Left ventricle myocardium inferior (tissue), 1 donor: ENCODE results near the gene AMBRA1. TPM values are rescaled to one million over a fixed set of nuclear protein-coding genes. Genes with fewer than 3 reads are reported as not detected.
"Not testable (repeated sequence)": the region's sequence is repeated elsewhere in the genome, so short reads cannot be mapped to it uniquely, and the experiment has no call there.

Source experiments
- DNase-seq: peaks from one replicate; pipeline ENCODE4 v3.0.0-alpha.2; 2020
- H3K27ac ChIP-seq: fragments of 200-600 bp; replicated peaks from 2 replicates; pipeline ENCODE4 v1.8.0; 2021
- H3K27me3 ChIP-seq: fragments of 200-600 bp; 2 replicates; pipeline ENCODE4 v1.8.0; 2021; ENCODE audit warnings: low read depth
- H3K36me3 ChIP-seq: fragments of 200-600 bp; 2 replicates; pipeline ENCODE4 v1.8.0; 2021
- H3K4me1 ChIP-seq: fragments of 200-600 bp; 2 replicates; pipeline ENCODE4 v1.8.0; 2021
- H3K4me3 ChIP-seq: fragments of 200-600 bp; 2 replicates; pipeline ENCODE4 v1.8.0; 2021; ENCODE audit warnings: mild to moderate bottlenecking, moderate library complexity
- H3K9me3 ChIP-seq: fragments of 200-600 bp; replicated peaks from 2 replicates; pipeline ENCODE4 v1.8.0; 2021
- intact Hi-C: fragments of 100-400 bp; cut with micrococcal nuclease; formaldehyde crosslinking; loops from one replicate; pipeline ENCODE4 v1.11.0; 2022
- total RNA-seq: library from RNA; stranded (reverse); fragmentation: NEBNext Ultra II Directional; extraction: Animal tissue kit (Norgen Biotek cat#: 25700); gene quantifications from one replicate; pipeline ENCODE4 v1.2.1, GENCODE V29; 2021
- TF ChIP-seq, protein P1 (sequence below): fragments of 200-600 bp; IDR thresholded peaks from 2 replicates; pipeline ENCODE4 v1.8.0; 2021; ENCODE audit warnings: antibody characterized with exemption, mild to moderate bottlenecking, borderline replicate concordance
- donor health status: DM: no; HTN: yes; CAD: no; lungs with severe emphysema.

AMBRA1 gene
- total RNA-seq, 1 donor from 2014 or later = 14.2 TPM

GRCh38 chr11:46594785-46595184 lies 962 bp upstream of the AMBRA1 start:
- H3K4me1 ChIP-seq = peaks cover 48% of the 10 kb centered on the region
- peak overlapping the region; percentile 94 for H3K4me3 ChIP-seq
- DNase-seq = no peak
- no peaks in the 10 kb centered on the region for H3K36me3 ChIP-seq
- intact Hi-C loops = no loop called here
- TF ChIP-seq, protein P1, sequence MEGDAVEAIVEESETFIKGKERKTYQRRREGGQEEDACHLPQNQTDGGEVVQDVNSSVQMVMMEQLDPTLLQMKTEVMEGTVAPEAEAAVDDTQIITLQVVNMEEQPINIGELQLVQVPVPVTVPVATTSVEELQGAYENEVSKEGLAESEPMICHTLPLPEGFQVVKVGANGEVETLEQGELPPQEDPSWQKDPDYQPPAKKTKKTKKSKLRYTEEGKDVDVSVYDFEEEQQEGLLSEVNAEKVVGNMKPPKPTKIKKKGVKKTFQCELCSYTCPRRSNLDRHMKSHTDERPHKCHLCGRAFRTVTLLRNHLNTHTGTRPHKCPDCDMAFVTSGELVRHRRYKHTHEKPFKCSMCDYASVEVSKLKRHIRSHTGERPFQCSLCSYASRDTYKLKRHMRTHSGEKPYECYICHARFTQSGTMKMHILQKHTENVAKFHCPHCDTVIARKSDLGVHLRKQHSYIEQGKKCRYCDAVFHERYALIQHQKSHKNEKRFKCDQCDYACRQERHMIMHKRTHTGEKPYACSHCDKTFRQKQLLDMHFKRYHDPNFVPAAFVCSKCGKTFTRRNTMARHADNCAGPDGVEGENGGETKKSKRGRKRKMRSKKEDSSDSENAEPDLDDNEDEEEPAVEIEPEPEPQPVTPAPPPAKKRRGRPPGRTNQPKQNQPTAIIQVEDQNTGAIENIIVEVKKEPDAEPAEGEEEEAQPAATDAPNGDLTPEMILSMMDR = no peak
- peak overlapping the region; percentile 87 for H3K27ac ChIP-seq
- H3K9me3 ChIP-seq = no peaks in the 10 kb centered on the region
- H3K27me3 ChIP-seq = no peaks in the 10 kb centered on the region

GRCh38 chr11:46594374-46594700 lies 514 bp upstream of the AMBRA1 start:
- Histone ChIP-seq H3K4me3 (peak overlapping the region; percentile 94), H3K9me3 (no peaks in the 10 kb centered on the region), H3K36me3 (no peaks in the 10 kb centered on the region), H3K27me3 (no peaks in the 10 kb centered on the region), H3K4me1 (peaks cover 53% of the 10 kb centered on the region), H3K27ac (peak overlapping the region; percentile 87)
- intact Hi-C loops = no loop called here
- TF ChIP-seq, protein P1 = no peak
- no peak for DNase-seq

DNA sequence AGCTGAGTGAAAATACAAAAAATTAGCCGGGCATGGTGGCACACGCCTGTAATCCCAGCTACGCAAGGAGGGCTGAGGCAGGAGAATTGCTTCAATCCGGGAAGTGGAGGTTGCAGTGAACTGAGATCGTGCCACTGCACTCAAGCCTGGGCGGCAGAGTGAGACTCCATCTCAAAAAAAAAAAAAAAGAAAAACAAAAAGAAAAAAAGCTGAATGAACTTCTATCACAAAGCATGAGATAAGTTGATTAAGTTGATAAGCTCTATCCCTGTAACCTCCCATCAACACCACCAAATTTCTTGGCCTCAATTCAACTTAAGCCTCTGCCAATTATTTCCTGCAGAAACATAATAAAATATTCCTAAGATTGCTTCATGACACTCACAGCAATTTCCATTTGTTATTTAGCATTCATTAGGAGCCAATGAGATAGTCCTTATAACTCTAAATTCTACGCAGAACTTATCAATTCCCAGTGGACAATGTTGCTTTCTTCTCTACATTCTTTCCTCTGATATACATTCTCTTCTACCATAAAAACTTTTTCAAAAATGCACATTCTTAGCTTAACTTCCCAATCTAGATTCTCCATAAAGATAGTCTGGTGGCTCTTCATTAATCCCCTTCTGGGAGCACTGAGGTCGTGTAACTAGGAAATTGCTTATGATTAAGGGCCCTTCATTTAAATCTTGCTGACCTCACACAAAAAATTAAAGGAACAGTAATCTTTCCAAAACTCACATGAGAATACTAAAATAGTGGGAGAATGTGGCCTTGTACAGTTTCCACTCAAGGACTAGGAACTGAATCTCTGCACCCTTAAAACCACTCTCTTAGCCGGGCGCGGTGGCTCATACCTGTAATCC lies 2.9 kb downstream of the AMBRA1 start:
- TF ChIP-seq, protein P1 = no peak
- Histone ChIP-seq H3K27me3 (no peaks in the 10 kb centered on the region), H3K4me1 (peaks cover 64% of the 10 kb centered on the region), H3K27ac (peak overlapping the region; percentile 34), H3K9me3 (no peaks in the 10 kb centered on the region), H3K36me3 (no peaks in the 10 kb centered on the region), H3K4me3 (peak overlapping the region; percentile 31)
- DNase-seq = no peak
- intact Hi-C loops = no loop called here

- DNase-seq = no peak
Measured at GRCh38 chr11:46588915-46589314, 4.9 kb downstream of the AMBRA1 start.

GRCh38 chr11:46588131-46588530 lies 5.7 kb downstream of the AMBRA1 start:
- DNase-seq = no peak
- intact Hi-C loops = no loop called here
- Histone ChIP-seq H3K4me3 (no peak overlapping the region), H3K9me3 (no peaks in the 10 kb centered on the region), H3K36me3 (no peaks in the 10 kb centered on the region), H3K4me1 (peaks cover 53% of the 10 kb centered on the region), H3K27me3 (no peaks in the 10 kb centered on the region), H3K27ac (no peak overlapping the region)
- TF ChIP-seq, protein P1 = no peak

More at GRCh38 chr11:46588915-46589314, 4.9 kb downstream of the AMBRA1 start:
- TF ChIP-seq, protein P1 = no peak
- no peak overlapping the region for H3K4me3 ChIP-seq
- intact Hi-C loops = no loop called here
- no peaks in the 10 kb centered on the region for H3K36me3 ChIP-seq
- no peak overlapping the region for H3K27ac ChIP-seq
- no peaks in the 10 kb centered on the region for H3K9me3 ChIP-seq
- peaks cover 60% of the 10 kb centered on the region for H3K4me1 ChIP-seq
- no peaks in the 10 kb centered on the region for H3K27me3 ChIP-seq

DNA sequence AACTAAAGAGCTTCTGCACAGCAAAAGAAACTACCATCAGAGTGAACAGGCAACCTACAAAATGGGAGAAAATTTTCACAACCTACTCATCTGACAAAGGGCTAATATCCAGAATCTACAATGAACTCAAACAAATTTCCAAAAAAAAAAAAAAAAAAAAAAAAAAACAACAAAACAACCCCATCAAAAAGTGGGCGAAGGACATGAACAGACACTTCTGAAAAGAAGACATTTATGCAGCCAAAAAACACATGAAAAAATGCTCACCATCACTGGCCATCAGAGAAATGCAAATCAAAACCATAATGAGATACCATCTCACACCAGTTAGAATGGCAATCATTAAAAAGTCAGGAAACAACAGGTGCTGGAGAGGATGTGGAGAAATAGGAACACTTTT lies 10.3 kb downstream of the AMBRA1 start:
- H3K4me1 ChIP-seq = peaks cover 23% of the 10 kb centered on the region
- H3K27ac ChIP-seq, H3K9me3 ChIP-seq, H3K27me3 ChIP-seq, DNase-seq, H3K4me3 ChIP-seq, H3K36me3 ChIP-seq, intact Hi-C loops: not testable (repeated sequence)
